GM12873 (cell line): Measurements from ENCODE around the gene PADI3.

ENCODE experiments used
- TF ChIP-seq, protein P1 (sequence below): IDR thresholded peaks from 2 replicates; pipeline ENCODE4 v1.5.1; 2012; ENCODE audit warnings: low read depth, mild to moderate bottlenecking, moderate library complexity, low read length, control low read depth; ENCODE audit not compliant: insufficient read depth; ENCODE audit errors: missing control alignments

PADI3 gene

DNA sequence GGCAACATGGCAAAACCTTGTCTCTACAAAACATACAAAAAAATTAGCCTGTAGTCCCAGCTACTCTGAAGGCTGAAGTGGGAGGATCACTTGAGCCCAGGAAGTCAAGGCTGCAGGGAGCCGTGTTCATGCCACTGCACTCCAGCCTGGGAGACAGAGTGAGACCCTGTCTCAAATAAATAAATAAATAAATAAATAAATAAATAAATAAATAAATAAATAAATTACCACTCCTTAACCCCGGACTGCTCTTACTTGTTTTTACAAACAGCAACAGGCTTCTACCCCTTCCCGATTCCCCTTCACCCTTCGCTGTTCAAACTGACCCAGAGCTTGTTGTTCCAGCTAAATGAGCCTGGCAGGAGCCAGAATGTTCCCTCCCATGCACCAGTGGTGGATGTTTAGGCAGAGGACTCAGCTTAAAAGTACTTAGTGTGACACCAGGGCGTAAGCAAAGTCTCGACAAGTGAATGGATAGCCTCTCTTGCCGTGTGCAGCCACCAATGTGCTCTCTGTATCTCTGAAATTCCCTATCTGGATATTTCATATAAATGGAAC lies 21.5 kb upstream of the PADI3 start:
- TF ChIP-seq, protein P1, sequence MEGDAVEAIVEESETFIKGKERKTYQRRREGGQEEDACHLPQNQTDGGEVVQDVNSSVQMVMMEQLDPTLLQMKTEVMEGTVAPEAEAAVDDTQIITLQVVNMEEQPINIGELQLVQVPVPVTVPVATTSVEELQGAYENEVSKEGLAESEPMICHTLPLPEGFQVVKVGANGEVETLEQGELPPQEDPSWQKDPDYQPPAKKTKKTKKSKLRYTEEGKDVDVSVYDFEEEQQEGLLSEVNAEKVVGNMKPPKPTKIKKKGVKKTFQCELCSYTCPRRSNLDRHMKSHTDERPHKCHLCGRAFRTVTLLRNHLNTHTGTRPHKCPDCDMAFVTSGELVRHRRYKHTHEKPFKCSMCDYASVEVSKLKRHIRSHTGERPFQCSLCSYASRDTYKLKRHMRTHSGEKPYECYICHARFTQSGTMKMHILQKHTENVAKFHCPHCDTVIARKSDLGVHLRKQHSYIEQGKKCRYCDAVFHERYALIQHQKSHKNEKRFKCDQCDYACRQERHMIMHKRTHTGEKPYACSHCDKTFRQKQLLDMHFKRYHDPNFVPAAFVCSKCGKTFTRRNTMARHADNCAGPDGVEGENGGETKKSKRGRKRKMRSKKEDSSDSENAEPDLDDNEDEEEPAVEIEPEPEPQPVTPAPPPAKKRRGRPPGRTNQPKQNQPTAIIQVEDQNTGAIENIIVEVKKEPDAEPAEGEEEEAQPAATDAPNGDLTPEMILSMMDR, result no peak

DNA sequence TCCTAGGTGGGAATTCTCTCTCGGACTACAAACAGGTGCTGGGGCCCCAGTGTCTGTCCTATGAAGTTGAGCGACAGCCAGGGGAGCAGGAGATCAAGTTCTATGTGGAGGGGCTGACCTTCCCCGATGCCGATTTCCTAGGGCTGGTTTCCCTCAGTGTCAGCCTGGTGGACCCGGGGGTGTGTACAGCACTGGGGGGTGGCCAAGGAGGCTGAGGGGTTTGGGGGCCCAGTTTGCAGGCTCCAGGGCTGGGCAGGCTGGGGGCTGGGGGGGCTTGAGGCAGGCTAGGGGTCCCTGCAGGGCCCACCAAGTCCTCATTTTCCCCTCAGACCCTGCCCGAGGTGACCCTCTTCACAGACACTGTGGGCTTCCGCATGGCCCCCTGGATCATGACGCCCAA lies 20.3 kb upstream of the PADI3 start:
- TF ChIP-seq, protein P1, result no peak

DNA sequence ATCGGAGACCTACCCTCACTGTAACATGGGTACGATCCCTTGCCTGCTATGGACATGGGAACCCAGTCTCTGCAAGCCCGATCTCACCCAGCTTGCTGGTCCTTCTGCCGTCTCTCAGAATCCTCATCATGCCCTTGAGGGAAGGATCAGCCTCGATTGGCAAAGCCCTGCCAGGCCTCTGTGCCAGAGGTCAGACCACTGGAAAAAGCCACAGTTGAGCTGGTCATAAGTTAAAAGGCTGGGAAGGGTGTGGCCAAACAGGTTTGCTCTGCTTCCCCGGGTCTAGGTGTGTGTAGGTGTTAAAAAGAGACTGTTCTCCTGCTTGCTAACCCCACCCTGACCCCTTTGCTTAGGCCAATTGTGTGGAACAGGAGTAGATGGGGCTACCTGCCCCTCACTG lies 19.5 kb upstream of the PADI3 start:
- TF ChIP-seq, protein P1, result no peak

DNA sequence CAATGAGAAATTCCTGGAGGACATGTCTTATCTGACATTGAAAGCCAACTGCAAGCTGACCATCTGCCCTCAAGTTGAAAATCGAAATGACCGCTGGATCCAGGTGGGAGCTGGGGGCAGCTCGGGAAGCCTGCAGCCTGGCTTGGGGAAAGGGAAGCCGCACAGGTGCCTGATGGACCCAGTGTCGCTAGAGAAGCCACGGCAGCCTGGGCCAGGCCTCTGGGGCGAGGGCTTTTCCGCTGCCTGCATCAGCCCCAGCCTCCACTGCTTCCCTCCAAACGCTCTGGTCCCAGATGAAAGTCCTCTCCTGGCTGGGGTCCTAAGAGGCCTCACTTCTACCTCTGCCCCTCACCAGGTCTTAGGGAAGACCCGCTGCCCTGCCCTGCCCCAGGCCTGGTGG lies 18.8 kb upstream of the PADI3 start:
- TF ChIP-seq, protein P1, result no peak

DNA sequence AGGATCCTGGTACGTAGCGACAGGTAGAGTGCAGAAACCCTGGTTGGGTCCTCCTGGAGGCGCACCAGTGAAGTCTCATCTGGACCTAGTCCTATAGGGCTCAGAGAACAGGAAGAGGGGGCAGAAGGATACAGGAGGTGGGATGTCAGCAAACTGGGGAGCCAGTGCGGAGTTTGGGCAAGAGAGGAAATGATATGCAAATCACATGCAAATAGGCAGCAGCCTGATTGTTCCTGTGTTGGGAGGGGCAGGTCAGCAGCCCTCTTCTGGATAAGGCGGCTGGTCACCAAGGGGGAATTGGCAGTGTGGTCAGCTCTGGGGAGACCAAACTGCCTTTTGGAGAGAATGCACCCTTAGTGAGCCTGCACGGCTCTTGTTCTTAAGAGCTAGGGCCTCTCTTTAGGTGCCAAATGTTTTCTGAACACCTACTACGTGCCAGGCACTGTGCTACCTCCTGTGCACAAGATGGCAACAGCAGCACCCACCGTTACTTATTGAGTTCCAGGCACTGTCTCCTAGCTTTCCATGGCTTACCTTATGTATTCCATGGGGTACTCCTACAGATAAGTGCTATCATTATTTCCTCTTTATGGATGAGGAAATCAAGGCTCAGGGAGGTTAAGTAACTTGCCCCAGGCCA lies 18.1 kb upstream of the PADI3 start:
- TF ChIP-seq, protein P1, result no peak

DNA sequence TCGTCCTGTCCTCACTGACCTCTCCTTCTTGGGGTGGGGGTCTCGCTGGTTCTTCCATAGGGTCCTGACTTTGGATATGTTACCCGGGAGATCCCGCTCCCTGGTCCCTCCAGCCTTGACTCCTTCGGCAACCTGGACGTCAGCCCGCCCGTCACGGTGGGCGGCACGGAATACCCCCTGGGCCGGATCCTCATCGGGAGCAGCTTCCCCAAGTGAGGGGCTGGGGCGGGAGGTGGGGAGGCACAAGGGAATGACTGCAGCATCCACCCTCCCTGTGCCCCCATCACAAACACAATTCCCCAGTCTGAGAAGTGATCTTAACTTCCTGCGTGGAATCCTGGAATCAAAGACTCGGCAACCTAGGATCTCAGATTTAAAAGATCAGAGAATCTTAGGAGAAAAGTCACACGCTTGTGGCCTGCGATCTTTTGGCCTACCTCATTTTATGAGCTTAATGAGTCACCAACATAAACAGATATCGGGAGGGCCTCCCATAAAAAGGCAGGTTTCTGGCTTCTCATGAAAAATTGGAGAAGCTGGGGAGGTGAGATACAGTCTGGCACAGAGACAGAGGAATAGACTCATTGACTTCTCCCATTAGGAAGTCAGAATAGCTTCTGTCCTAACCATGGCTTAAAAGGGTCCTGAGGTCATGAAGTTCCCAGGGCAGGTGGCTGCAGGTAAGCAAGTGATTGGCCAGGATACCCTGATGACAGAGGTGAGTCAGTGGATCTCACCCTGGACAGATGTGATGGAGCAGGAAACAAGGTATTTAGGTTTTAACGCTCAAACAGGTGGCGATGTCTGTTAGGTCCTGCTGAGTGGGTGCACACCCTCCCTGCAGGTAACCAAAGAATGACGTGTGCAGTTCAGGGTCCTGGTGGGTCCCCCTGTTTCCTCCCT lies 15.9 kb upstream of the PADI3 start:
- TF ChIP-seq, protein P1, result no peak

DNA sequence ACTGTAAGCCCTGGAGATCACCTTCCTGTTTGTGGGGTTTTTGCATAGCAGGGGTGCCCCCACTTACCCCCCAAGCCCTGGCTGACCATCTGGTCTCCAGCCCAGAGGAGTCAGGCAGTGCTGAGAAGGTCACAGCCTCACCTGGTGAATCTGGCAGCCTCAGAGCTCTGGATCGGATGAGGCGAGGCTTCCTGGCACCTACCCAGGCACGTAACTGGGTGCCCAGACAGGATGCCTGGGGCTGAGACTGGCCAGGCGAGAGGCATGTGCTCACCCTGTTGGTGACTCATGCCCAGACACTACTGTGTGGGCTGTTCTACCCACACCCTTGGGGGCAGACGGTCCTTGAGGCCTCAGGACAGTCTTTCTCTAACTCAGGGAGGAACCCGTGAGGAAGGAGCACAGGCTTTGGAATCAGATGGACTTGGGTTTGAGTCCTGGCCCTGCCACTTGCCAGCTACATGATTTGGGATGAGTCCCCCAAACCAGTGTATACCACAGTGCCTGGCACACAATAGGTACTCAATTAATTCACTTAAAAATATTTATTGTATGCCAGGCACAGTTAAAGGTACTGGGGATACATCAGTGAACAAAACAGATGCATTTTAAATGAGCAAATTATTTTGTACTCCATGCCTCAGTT lies 15.1 kb upstream of the PADI3 start:
- TF ChIP-seq, protein P1, result no peak
